ENCODE results near the gene CLIC1.

CLIC1 gene

DNA sequence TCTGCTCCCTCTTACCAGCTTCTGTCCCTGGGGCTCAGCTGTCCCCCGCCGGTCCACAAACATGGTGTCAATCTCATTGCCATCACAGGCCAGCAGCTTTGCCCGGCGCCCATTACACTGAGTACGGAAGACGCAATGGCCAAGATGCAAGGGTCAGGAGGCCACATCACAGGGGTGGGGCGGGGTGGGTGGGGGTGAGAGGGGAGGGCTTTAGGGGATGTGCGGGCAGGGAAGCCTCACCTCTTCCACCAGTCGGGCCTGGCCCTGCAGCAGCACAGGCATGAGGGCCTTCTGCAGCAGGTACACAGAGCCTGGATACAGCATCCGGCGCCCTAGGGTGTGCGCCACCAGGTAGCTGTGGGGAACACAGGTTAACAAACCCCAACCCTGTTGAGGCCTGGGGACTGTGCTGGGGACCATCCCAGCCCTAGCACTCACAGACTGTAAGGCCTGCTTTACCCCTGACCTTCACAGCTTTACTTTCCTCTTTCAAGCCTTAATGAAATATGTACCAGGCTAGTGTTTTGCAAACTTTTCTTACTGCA lies 44.7 kb downstream of the CLIC1 start (continued):
- TF ChIP-seq, protein P1, sequence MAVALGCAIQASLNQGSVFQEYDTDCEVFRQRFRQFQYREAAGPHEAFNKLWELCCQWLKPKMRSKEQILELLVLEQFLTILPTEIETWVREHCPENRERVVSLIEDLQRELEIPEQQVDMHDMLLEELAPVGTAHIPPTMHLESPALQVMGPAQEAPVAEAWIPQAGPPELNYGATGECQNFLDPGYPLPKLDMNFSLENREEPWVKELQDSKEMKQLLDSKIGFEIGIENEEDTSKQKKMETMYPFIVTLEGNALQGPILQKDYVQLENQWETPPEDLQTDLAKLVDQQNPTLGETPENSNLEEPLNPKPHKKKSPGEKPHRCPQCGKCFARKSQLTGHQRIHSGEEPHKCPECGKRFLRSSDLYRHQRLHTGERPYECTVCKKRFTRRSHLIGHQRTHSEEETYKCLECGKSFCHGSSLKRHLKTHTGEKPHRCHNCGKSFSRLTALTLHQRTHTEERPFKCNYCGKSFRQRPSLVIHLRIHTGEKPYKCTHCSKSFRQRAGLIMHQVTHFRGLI (tag by site-specific recombination; IDR thresholded peaks at IDR 0.05) = no peak
- no peak for TF ChIP-seq ZNF555 (tag by site-specific recombination; conservative IDR thresholded peaks at IDR 0.05)
- no peak for TF ChIP-seq ZNF239 (tag by site-specific recombination; IDR thresholded peaks at IDR 0.05)
- TF ChIP-seq ZNF266 (tag by site-specific recombination; IDR thresholded peaks at IDR 0.05; ENCODE audit: low read depth) = no peak

DNA sequence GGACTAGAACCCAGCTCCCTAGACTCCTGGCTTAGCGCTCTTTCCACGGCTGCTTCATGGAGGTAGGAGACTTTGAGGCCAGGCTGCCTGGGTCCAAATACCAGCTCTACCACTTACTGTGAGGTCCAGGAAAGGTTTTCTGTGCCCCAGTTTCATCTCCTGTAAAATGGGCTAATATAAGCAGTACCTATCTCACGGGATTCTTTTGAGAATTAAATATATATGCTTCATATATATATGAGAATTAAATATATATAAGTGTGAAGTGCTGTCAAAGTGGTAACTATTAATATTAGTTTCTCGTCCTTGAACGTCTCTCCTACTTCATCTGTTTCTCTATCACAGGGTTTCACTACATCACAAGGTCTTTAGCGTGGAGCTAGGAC lies 45.3 kb downstream of the CLIC1 start:
- Histone ChIP-seq H3K4me3 (ENCODE audit: low read depth, low read length) (no peak overlapping the region), H3K4me1 (ENCODE audit: control insufficient read depth, insufficient read depth, low read length) (no peaks in the 10 kb centered on the region), H3K27ac (ENCODE audit: extremely low read depth, low read depth, low read length) (no peak overlapping the region), H3K9me3 (ENCODE audit: control insufficient read depth, insufficient read depth, low read depth, low read length) (no peaks in the 10 kb centered on the region), H3K36me3 (ENCODE audit: control insufficient read depth in 2 of 2, insufficient read depth in 1 of 2, low read length in 2 of 2) (peaks cover 0 to 77% of the 10 kb centered on the region in 2 experiments; a peak in 2 of 3 replicates)
- ChIA-PET CTCF (interaction anchor here (0.6 to 4.6 kb wide), 11 partner anchors 9 to 250 kb away, joined by 3 to 24 read pairs (median 4); partner anchors contain the start of genes ABHD16A, LY6G5B, LY6G5C and MPIG6B), POLR2A (interaction anchor here (0.6 to 2.4 kb wide), 5 partner anchors 12 to 1473 kb away, joined by 3 to 9 read pairs (median 4); partner anchors contain the start of genes ABHD16A, HSPA1A, HSPA1B and HSPA1L)
- no peak for TF ChIP-seq GLIS2 (tag by site-specific recombination; IDR thresholded peaks at IDR 0.05)
- TF ChIP-seq ZNF623 (tag by site-specific recombination; IDR thresholded peaks at IDR 0.05) = no peak
- no peak for TF ChIP-seq ZNF10 (tag by site-specific recombination; IDR thresholded peaks at IDR 0.05)
- TF ChIP-seq MZF1 (tag by site-specific recombination; IDR thresholded peaks at IDR 0.05; ENCODE audit: borderline replicate concordance) = no peak
- no peak for TF ChIP-seq ZNF707 (tag by site-specific recombination; IDR thresholded peaks at IDR 0.05)
- TF ChIP-seq, protein P2, sequence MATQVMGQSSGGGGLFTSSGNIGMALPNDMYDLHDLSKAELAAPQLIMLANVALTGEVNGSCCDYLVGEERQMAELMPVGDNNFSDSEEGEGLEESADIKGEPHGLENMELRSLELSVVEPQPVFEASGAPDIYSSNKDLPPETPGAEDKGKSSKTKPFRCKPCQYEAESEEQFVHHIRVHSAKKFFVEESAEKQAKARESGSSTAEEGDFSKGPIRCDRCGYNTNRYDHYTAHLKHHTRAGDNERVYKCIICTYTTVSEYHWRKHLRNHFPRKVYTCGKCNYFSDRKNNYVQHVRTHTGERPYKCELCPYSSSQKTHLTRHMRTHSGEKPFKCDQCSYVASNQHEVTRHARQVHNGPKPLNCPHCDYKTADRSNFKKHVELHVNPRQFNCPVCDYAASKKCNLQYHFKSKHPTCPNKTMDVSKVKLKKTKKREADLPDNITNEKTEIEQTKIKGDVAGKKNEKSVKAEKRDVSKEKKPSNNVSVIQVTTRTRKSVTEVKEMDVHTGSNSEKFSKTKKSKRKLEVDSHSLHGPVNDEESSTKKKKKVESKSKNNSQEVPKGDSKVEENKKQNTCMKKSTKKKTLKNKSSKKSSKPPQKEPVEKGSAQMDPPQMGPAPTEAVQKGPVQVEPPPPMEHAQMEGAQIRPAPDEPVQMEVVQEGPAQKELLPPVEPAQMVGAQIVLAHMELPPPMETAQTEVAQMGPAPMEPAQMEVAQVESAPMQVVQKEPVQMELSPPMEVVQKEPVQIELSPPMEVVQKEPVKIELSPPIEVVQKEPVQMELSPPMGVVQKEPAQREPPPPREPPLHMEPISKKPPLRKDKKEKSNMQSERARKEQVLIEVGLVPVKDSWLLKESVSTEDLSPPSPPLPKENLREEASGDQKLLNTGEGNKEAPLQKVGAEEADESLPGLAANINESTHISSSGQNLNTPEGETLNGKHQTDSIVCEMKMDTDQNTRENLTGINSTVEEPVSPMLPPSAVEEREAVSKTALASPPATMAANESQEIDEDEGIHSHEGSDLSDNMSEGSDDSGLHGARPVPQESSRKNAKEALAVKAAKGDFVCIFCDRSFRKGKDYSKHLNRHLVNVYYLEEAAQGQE (tag by site-specific recombination; IDR thresholded peaks at IDR 0.05) = no peak
- no peak for TF ChIP-seq ZNF585B (tag by site-specific recombination; IDR thresholded peaks at IDR 0.05)
- TF ChIP-seq ZNF658 (tag by site-specific recombination; IDR thresholded peaks at IDR 0.05) = no peak
- TF ChIP-seq, protein P3, sequence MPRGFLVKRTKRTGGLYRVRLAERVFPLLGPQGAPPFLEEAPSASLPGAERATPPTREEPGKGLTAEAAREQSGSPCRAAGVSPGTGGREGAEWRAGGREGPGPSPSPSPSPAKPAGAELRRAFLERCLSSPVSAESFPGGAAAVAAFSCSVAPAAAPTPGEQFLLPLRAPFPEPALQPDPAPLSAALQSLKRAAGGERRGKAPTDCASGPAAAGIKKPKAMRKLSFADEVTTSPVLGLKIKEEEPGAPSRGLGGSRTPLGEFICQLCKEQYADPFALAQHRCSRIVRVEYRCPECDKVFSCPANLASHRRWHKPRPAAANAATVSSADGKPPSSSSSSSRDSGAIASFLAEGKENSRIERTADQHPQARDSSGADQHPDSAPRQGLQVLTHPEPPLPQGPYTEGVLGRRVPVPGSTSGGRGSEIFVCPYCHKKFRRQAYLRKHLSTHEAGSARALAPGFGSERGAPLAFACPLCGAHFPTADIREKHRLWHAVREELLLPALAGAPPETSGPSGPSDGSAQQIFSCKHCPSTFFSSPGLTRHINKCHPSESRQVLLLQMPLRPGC (tag by site-specific recombination; IDR thresholded peaks at IDR 0.05) = no peak
- TF ChIP-seq ZNF350 (tag by site-specific recombination; IDR thresholded peaks at IDR 0.05) = no peak
- no peak for TF ChIP-seq ZNF521 (tag by site-specific recombination; IDR thresholded peaks at IDR 0.05)
- no peak for TF ChIP-seq ZNF555 (tag by site-specific recombination; conservative IDR thresholded peaks at IDR 0.05)
- TF ChIP-seq, protein P4, sequence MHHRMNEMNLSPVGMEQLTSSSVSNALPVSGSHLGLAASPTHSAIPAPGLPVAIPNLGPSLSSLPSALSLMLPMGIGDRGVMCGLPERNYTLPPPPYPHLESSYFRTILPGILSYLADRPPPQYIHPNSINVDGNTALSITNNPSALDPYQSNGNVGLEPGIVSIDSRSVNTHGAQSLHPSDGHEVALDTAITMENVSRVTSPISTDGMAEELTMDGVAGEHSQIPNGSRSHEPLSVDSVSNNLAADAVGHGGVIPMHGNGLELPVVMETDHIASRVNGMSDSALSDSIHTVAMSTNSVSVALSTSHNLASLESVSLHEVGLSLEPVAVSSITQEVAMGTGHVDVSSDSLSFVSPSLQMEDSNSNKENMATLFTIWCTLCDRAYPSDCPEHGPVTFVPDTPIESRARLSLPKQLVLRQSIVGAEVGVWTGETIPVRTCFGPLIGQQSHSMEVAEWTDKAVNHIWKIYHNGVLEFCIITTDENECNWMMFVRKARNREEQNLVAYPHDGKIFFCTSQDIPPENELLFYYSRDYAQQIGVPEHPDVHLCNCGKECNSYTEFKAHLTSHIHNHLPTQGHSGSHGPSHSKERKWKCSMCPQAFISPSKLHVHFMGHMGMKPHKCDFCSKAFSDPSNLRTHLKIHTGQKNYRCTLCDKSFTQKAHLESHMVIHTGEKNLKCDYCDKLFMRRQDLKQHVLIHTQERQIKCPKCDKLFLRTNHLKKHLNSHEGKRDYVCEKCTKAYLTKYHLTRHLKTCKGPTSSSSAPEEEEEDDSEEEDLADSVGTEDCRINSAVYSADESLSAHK (tag by site-specific recombination; IDR thresholded peaks at IDR 0.05) = no peak

Measured in HEK293 (cell line).